Measurements from ENCODE around the gene TNRC6C. TPM values are rescaled to one million over a fixed set of nuclear protein-coding genes. Genes with fewer than 3 reads are reported as not detected.

The TNRC6C gene
- total and polyA plus RNA-seq, 2 of the 13 experiments (the other 11 are each of a cell fraction or from before 2014, with no cell fraction given) = 0.66 to 4.9 TPM

GRCh38 chr17:78137392-78138203 is 179.1 kb downstream of the TNRC6C start (continued):
- peak in 1 of 2 experiments; percentile 66 for TF ChIP-seq HMGXB4 (CRISPR knock-in tag; IDR thresholded peaks at IDR 0.05; ENCODE audit: borderline replicate concordance in 1 of 2, low read depth in 1 of 2)
- no peak; the same call in 1 of the 2 replicates for TF ChIP-seq HNF1B (CRISPR knock-in tag; IDR thresholded peaks at IDR 0.05)
- no peak for TF ChIP-seq FOXO4 (CRISPR knock-in tag; conservative IDR thresholded peaks at IDR 0.05)
